Measurements from ENCODE around the gene LAMP2.

Gene LAMP2

GRCh38 chrX:120456973-120457372 lies 12.1 kb downstream of the LAMP2 start:
- DNase-seq, result peak; percentile 30

- DNase-seq, result peak; percentile 50
These were observed 15.1 kb downstream of the LAMP2 start for GRCh38 chrX:120453985-120454384.

GRCh38 chrX:120452131-120452530 lies 17.0 kb downstream of the LAMP2 start:
- DNase-seq, result peak; percentile 32

GRCh38 chrX:120450163-120450562 lies 18.9 kb downstream of the LAMP2 start:
- DNase-seq, result no peak

- peak; percentile 59 for DNase-seq
These were observed 22.6 kb downstream of the LAMP2 start for GRCh38 chrX:120446498-120446897.

GRCh38 chrX:120439921-120440320 lies 29.2 kb downstream of the LAMP2 start:
- DNase-seq, result no peak

GRCh38 chrX:120429776-120430540 lies 39.1 kb downstream of the LAMP2 start:
- DNase-seq, result no peak

- DNase-seq, result peak; percentile 15
These were observed 40.8 kb downstream of the LAMP2 start for GRCh38 chrX:120428309-120428708.

- peak; percentile 72 for DNase-seq
These were observed 42.5 kb downstream of the LAMP2 start for GRCh38 chrX:120426599-120426998.

GRCh38 chrX:120419463-120419862 lies 49.6 kb downstream of the LAMP2 start:
- DNase-seq, result no peak

- no peak for DNase-seq
These were observed 60.9 kb downstream of the LAMP2 start for GRCh38 chrX:120408168-120408567.

- DNase-seq, result no peak
These were observed 62.5 kb downstream of the LAMP2 start for GRCh38 chrX:120406638-120407037.

- no peak for DNase-seq
These were observed 66.7 kb downstream of the LAMP2 start for GRCh38 chrX:120402369-120402768.

- DNase-seq, result no peak
These were observed 67.8 kb downstream of the LAMP2 start for GRCh38 chrX:120401301-120401700.

- peak; percentile 6 for DNase-seq
These were observed 88.4 kb downstream of the LAMP2 start for GRCh38 chrX:120380699-120381098.

GRCh38 chrX:120379937-120380681 lies 89.0 kb downstream of the LAMP2 start:
- DNase-seq, result no peak

GRCh38 chrX:120378570-120378969 lies 90.5 kb downstream of the LAMP2 start:
- no peak for DNase-seq

All from fibroblast of skin of back (primary cell).